Stimulated activated CD8-positive, alpha-beta memory T cell treated with anti-CD3 and anti-CD28 coated beads, Interleukin-7, amount 100 ng/mL, for 4 hours (primary cell): ENCODE results near the gene XCR1.
"Not testable (repeated sequence)": the region's sequence is repeated elsewhere in the genome, so short reads cannot be mapped to it uniquely, and the experiment has no call there.

Source experiments
- DNase-seq, 2 donors: peaks; one replicate each; pipeline ENCODE4 v3.0.0-alpha.2; 2020; ENCODE audit warnings: low read depth in 2 of 2

XCR1 gene, protein sequence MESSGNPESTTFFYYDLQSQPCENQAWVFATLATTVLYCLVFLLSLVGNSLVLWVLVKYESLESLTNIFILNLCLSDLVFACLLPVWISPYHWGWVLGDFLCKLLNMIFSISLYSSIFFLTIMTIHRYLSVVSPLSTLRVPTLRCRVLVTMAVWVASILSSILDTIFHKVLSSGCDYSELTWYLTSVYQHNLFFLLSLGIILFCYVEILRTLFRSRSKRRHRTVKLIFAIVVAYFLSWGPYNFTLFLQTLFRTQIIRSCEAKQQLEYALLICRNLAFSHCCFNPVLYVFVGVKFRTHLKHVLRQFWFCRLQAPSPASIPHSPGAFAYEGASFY

DNA sequence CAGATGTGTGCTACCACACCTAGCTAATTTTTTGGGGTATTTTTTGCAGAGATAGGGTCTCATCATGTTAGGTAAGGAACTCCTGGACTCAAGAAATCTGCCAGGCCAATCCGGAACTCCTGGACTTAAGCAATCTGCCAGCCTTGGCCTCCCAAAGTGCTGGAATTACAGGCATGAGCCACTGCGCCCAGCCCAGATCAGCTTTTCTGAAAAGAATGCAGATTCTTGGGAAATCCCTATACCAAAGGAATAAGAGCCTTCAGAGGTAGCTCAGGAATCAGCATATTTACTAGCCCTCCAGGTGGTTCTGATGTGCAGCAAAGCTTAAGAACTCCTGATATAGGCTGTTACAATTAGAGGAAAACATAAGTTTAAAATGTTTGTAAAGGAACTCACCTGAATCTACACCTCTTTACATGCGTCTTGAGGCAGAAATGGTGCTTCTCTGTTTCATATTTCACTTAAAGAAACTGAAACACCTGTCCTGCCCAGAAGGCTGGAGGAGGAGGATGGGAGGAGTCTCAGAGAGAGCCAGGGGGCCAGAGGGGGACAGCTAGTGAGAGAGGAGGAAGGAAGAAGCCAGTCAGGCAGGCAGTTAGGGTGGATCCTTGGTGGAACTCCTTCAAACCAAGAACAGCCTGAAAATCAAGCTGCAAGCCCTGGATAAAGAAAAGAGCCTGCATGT, at the start of gene XCR1:
TSS of gene XCR1 (minus strand) at position 463 of the 685 bp plus-strand sequence. CDS start 5,536 bp downstream, outside the sequence.
- no peak for DNase-seq

DNA sequence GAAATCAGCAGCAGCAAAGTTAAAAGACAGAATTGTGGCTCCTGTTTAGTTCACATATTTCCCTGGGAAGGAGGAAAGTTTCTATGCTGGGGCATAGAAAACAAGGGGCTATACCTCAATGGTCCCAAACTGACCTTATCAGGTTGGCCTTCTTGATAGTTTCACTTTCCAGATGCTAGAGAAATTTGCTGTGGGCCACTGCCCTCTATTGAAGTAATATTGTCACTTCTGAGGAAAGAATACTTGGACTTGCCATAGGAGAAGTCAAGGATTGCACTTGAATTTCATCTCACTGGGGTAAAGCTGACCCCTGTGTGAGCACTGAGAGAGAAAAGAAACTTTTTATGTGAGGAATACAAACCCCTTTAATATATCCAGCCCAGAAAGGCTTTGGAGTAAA, 49.3 kb upstream of the XCR1 start:
- no peak for DNase-seq

DNA sequence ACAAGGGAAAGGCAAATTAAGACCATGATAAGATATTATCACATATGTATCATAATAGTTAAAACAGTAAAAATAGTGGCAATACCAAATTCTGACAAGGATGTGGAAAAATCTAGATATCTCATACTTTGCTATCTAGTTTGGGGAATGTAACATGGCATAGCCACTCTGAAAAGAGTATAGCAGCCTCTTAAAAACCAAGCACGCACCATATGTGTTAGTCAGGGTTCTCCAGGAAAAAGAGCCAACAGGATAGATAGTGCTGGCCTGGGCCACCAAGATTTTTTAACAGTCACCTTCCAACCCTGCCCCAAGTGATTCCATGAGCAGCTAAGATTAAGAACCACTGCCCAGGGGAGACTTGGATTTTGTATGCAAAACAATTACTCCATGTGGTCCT, 48.5 kb upstream of the XCR1 start:
- DNase-seq = no peak

DNA sequence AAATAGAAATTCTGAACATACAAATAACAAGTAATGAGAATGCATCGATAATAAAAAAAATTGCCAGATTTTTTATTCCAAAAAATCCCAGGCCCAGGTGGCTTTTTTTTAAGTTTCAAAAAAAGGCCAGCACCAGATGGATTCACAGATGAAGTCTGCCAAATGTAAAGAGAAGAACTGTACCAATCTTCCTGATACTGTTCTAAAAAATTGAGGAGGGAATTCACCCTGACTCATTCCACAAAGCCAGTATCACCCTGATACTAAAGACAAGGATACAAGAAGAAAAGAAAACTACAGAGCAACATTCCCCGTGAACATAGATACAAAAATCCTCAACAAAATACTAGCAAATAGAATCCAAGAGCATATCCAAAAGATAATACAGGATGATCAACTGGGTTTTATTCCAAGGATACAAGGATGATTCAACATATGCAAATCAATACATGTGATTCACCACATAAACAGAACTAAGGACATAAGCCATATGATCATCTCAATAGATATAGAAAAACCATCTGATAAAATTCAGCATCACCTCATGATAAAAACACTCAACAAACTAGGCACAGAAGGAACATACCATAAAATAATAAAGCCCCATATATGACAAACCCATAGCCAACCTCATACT, 44.1 kb upstream of the XCR1 start:
- DNase-seq = no peak

DNA sequence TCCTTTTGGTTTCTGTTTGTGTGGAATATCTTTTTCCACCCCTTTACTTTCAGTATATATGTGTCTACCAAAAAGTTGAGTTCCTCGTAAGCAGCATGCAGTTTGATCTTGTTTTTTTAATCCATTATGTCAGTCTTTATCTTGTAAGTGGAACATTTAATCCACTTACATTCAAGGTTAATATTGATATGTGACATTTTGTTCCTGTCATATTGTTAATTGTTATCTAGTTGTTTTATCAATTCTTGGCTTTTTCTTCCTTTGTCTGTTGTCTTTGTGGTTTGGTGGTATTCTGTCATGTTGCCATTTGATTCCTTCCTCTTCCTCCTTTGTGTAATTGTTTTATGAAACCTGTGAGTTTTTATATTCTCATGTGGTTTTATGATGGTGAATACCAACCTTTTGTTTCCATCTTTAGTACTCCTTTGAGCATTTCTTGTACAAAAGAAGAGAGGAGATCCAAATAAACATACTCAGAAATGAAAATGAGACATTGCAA, 43.4 kb upstream of the XCR1 start:
- no peak for DNase-seq

DNA sequence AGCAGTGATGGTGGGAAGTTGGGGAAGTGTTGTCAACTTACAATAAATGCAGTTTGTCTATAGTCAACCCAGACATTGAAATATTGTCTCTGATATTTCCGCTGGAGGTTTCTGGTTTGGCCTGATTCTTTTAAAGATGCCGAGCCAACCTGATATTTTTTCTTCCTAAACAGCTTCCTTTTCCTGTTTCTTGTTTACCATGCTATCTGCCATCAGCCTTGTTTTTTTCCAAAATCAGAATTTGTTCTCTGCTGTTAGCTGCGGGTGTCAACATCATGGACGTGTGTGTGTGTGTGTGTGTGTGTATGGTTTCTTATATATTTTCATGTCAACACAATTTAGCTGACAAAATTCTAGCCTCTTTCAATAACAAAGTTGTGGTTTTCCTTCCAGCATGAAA, 41.2 kb upstream of the XCR1 start:
- DNase-seq = no peak

DNA sequence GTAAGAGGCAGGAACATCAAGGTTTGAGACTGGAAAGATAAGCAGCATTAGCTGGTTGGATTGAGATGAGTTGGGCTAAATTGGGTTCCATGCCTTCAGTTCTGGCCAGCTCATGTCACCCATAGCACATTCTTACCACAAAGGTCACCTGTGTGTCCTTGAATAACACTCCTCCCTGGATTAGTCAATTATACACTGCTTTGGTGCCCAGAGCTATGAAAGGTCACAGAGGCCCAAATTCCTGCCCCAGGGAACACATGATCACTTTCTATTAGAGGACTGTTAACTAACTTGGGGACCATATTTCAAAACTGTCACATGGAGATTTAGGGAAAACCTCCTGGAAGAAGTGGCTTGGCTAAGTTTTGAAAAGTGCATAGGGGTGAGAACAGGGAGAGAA, 40.1 kb upstream of the XCR1 start:
- DNase-seq = no peak

DNA sequence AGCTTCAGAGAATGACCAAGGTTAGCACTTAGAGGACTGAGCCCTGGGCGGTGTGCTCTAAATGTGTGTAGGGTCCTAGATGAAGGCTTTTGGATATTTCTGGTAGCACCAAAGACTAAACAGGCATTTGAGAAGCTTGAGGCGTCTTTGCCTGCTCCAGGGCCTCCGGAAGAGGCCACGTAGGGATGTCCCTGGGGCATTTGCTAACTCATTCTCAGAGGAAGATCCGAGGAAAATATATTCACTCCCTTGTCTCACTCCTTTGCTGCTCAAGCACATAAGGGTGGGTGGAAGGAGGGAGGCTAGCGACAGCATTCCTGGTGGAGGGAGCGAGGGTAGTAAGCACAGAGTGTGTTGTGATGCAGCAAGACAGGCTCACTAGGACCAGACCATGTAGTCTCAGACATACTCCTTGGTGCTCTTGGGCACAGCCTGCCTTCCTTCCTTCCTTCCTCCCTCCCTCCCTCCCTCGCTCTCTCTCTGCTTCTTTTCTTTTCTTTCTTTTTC, 38.5 kb upstream of the XCR1 start:
- no peak for DNase-seq

DNA sequence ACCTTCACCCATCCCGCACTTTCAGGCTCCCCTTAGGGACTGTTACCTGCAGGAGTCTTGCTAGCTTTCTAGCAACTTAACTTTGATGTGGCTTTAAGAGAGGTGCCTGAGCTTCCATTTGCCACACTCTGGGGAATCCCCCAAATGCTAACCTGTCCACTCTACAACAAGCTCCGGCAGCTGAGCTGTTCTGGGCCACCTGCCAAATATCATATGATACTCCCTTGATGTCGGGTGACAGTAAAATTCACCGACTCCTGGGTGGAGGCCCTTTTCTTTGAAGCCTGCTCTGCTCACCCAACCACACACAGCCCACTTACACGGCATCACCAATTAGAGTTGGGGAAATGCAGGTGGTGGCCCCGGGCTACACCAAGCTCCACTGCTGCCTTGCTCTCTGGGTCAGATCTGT, 38.0 kb upstream of the XCR1 start:
- peak; percentile 75 to 87 for DNase-seq

DNA sequence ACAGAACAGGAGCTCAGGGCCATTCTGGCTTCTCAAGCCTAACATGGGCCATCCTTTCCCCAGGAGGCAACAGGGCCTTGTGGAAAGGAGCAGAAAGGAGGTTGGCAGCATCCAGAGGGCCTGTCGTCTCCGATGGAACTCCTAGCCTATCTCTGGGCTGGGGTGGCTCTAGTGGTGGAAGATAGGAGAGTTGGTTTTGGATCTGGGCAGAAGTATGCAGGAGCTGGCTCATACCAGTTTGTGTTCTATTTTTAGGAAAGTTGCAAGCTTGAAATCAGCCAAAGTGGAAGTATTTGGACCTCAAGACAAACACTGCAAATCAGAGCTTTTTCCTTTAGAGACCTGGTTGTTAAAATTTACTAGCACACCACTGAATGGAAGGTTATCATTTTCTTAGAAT, 35.4 kb upstream of the XCR1 start:
- DNase-seq = no peak

DNA sequence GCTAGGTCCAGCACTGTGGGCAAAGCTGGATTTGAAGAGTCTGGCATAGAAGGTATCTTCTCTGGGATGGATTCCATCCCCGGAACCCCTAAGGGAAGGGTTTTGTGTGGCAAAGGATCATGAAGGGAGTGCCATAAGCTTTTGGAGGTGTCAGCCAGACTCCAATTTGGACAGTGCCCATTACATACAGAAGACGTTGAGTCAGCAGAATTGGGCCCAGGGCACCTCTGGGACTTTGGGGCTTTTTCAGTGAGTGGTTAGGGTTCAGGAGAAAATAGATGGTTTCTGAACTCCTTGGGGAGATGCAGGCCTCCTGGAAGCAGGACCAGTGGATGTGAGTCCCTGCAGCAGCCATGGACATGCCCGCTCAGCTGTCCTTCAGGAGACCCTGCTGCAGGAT, 34.6 kb upstream of the XCR1 start:
- no peak for DNase-seq

DNA sequence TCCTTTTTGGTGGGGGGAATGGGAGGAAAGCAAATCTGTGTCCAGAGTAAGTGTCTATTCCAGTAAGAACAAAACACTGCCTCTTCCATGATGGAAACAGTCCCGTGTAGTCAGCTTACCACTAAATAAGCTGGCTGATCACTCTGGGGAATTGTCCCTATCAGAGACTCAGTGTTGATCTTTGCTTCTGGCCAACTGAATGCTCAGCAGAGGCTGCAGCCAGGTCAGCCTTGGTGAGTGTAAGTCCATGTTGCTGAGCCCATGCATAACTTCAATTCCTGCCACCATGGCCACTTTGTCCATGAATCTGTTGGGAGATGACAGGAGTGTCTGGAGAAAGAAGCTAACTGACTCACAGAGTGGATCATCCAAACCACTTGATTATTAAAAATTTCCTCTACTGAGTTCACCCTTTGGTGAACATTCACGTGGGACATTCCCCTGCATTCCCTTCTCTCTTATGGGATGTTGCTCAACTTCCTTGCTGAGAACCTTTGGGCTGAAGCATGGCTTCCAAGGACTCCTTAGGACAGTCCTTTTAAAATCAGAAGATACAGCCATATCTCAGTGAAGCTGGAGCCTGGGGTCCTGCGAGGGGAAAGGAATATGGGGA, 33.9 kb upstream of the XCR1 start:
- no peak for DNase-seq

DNA sequence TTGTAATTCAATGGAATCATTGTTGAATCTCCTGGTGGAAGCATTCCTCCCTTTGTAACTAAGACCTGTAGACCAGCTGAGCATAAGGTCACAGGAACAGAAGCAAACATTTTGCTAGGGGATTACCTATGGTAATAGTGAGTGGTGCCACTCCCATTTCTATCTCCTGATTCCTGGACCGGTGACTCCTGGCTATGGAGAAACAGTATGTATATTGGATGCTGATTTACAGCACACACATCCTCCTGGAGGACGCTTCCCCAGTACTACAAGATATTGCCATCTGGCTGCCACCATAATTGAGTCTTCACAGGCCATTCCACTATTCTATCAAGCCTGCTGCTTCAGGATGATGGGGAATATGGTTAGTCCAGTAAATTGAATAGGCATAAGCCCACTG, 33.3 kb upstream of the XCR1 start:
- no peak for DNase-seq

DNA sequence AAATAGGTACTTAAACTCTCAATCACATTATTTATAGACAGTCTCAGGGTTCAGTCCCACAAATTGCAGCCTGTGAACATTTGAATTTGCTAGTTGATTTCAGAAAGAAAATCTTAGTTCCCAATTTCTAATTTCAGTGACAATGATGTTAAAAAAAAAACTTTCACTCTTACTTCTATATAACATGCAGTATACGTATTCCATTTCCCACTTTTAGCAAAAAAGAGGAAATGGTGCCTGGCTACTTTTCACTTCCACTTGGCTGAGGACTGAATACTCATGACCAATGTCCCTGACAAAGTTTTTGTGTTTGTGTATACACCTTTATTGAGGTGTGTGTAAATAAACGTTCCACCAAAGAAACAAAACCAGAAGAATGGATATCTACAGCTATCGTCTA, 32.1 kb upstream of the XCR1 start:
- DNase-seq = no peak

DNA sequence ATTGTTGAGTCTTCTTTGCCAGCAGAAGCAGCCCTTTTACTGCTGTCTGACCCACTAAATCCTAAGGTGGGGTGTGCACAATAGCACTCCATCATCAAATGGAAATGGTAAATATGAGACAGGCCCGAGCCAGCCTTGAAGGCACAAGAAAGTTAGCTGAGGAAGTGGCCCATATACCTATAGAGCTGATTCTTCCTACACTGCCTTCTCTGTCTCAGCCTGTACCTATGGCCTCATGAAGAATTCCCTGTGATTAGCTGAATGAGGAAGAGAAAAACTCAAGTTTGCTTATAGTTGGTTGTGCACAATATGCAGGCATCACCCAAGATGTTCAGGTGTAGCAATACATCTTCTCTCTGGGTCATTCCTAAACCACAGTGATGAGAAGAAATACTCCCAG, 31.7 kb upstream of the XCR1 start:
- no peak for DNase-seq

DNA sequence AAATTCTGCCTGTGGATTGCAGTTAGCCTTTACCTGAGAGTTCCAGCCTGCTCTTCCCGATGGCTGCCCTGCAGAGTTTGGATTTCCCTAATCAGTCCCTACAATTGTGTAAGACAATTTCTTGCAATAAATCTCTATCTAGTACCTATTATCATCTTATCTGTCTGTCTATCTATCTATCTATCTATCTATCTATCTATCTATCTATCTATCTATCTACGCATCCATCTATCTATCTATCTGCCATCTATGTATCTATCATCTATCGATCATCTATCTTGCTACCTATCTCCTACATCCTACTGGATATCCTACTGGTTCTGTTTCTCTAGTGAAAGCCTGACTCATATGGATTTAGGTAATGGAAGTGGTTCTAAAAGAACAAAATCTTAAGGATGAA, 30.4 kb upstream of the XCR1 start:
- no peak for DNase-seq

DNA sequence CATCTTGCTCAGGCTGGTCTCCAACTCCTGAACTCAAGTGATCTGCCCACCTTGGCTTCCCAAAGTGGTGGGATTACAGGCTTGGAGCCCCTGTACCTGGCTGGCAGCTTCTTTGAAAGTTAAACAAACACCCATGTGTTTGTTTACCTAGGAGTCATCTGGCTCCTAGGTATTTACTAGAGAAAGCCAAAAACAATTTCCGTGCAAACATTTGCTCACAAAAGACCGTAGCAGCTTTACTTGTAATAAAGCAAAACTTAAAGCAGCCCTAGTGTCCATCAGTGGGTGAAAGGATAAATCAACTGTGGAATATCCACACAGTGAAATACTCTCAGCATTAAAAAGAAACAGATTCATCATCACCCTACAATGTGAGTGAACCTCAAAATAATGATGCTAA, 29.4 kb upstream of the XCR1 start:
- no peak for DNase-seq

DNA sequence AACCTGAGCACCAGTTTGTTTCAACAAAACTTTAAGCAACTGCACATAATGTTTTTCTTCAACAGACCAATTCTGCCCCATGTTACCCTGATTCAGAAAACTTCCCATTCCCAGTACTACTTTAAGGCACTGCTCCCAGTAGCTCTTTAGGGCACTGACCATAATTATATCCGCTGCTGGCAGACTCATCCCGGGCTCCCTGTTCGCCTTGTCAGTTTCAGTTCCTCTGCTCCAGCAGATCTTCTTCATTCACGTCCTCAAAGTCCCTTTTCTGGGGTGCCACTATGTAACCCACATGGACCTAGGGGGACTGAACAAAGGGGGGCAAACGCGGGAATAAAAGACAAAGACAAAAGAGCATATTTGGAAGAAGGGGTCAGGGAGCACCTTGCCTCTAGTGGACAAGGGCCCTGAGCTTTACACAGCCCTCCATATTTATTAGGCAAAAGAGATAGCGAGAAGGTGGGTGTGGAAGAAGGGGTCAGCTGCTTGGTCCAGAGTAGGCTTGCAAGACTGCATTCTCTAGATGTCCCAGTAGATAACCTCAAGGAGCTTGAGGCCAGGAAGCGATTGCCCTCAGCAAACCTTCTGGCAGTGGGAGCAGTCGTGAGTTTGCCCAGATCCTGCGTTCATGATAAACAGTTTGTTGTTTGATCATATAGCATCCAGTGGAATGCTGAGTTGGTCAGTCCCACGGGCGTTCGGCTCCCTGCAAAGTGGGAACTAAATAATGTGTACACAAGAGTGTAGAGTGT, 26.7 kb upstream of the XCR1 start:
- DNase-seq = not testable (repeated sequence)

DNA sequence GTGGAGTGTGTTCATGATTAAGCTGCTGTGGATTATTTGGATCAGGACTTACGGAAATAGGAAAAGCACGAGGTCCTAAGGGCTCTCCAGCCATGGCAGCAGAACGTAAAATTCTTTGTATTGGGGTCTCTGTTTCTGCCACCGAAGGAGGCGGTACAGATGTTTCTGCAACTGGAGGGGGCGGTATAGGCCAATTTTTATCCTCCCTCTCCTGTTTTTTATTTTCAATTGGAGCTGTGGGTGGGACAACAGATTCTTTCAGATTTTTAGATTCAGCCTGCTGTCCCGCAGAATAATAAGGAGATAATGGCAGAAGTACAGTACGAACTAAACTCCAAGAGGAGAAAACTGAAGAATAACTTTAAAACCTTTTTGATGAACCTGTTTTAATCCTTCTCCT, 26.0 kb upstream of the XCR1 start:
- not testable (repeated sequence) for DNase-seq

DNA sequence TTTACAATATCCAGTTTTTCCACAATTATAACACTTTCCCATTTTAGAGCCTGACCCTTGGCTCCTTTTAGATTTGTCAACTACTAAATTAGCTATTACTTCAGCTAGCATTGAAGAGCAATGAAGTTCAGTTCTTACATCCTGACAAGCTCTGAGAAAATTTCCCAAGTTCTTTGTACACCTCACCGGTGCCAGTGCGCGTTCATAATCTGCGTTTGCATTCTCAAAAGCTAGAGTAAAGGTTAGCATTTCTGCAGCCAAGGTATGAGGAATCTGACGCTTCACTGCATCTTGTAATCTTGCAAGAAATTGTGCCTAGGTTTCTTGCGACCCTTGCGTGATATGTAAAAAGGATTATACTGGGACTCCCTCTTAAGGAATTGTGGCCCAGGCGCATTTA, 25.2 kb upstream of the XCR1 start:
- DNase-seq = no peak

DNA sequence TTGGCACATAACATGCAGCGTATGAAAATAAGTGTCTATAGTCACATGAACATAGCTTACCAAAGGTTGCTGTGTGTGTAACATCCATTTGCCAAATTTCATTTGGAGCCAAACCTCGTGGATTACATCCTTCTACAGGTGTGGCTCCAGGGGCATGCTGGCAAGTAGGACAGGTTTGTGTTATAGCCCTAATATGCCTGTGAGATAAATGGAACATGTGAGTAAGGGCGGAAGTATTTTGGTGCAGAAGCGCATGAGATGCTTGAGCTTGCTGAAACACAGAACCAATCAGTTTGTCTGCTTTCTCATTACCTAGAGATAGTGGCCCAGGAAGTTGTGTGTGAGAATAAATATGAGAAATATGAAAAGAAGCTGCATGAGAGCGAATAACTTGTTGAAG, 21.8 kb upstream of the XCR1 start:
- no peak for DNase-seq

DNA sequence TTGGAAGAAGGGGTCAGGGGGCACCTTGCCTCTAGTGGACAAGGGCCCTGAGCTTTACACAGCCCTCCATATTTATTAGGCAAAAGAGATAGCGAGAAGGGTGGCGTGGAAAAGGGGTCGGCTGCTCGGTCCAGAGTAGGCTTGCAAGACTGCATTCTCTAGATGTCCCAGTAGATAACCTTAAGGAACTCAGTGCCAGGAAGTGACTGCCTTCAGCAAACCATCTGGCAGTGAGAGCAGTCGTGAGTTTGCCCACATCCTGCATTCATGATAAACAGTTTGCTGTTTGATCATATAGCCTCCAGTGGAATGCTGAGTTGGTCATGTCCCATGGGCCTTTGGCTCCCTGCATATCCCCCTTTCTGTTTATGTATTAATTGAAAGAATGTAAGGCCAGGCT, 18.9 kb upstream of the XCR1 start:
- DNase-seq = peak in 1 of 2 donors; percentile 9
